Skeletal muscle cell (primary cell): ENCODE measurements around the gene FXYD3.

Experiments used
- DNase-seq: peaks from one replicate; pipeline ENCODE4 v3.0.0-alpha.2; 2010; ENCODE audit warnings: low read depth
- H3K4me3 ChIP-seq: 2 replicates; pipeline ENCODE4 v1.5.1; 2011; ENCODE audit warnings: low read depth, mild to moderate bottlenecking, control low read depth, low read length, moderate library complexity

FXYD3 gene

DNA sequence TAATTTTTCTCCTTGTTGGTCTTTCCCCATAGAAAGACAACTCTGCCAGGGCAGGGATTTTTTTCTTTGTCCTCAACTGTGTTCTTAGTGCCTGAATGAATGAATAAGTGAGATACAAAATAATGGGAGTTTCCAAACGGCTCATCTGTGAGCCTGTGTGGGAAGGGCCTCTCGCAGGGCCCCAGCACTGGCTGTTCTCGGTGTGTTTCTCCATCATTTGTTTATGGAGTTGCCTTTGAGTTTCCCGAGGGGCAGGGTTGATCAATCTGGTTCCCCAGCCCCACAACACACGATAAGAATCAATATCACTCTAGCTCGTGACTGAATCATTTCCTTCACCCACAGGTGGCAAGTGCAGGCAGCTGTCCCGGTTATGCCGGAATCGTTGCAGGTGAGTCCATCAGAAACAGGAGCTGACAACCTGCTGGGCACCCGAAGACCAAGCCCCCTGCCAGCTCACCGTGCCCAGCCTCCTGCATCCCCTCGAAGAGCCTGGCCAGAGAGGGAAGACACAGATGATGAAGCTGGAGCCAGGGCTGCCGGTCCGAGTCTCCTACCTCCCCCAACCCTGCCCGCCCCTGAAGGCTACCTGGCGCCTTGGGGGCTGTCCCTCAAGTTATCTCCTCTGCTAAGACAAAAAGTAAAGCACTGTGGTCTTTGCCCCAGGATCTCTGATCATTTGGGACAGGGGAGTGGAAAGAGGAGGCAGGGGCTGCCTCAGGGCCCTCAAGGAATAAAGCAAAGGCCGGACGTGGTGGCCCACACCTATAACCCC, 53.8 kb downstream of the FXYD3 start:
- no peak overlapping the region for H3K4me3 ChIP-seq
- no peak for DNase-seq

DNA sequence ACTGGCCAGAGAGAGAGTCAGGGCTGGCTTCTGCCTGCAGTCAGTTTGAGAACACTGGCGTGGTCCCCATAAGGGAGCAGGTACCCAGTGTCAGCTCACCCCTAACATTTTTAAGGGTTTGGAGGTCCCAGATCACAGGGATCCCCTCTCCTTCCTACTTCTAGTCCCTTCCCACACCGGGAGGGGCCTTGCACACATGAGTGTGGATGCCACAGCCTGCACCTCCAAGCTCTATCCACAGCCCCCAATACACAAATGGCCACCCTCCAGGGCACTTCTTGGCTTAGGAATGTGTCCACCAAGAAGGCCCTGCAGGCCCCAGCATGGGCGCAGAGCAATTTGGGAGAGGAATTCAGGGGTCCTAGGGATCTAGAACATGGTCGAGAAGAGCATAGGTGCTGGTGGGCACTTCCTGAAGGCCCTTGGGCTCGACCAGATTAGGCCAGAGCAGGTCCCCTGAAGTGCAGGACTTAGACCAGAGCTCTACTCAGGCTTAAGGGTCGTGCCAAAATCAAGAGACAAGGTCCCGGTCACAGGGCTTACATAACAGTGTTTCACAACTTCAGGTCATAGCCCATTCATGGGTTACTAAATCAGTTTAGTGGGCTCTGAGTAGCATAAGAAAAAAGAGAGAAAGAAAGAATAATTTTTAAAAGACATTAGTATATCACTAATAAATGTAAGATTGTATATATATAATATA, 54.9 kb downstream of the FXYD3 start:
- DNase-seq: no peak
- no peak overlapping the region for H3K4me3 ChIP-seq

DNA sequence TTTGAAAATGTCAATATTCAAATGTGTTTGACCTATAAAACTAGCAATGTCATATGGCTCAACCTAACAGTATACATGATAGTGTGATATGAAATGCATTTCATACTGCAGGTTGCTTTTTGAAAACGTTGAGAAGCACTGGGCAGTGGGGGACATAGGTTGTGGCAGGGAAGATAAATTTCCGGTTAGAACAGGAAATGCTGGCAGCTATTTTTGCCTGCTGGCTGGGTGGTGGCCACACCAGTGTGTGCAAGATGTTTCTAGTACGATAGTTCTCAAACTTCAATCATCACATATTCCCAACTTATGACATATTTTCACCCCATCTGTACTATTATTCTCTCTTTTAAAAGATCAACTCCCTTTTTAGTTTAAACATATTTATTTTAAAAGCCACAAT, 56.1 kb downstream of the FXYD3 start:
- H3K4me3 ChIP-seq: no peak overlapping the region
- DNase-seq: no peak
